ENCODE results near the gene FNBP1. TPM values are rescaled to one million over a fixed set of nuclear protein-coding genes. Genes with fewer than 3 reads are reported as not detected.

Gene FNBP1
- total RNA-seq, 1 donor = 44.4 TPM

GRCh38 chr9:129875181-129875611 lies 167.8 kb downstream of the FNBP1 start:
- no peak for TF ChIP-seq CTCF (IDR thresholded peaks at IDR 0.05; ENCODE audit: insufficient read depth, low read length)
- H3K4me3 ChIP-seq (ENCODE audit: low read depth, low read length) = no peak overlapping the region
- no peak for DNase-seq (ENCODE audit: low read depth)

GRCh38 chr9:129874261-129875101 lies 168.5 kb downstream of the FNBP1 start:
- no peak overlapping the region for H3K4me3 ChIP-seq (ENCODE audit: low read depth, low read length)
- no peak for TF ChIP-seq CTCF (IDR thresholded peaks at IDR 0.05; ENCODE audit: insufficient read depth, low read length)
- no peak for DNase-seq (ENCODE audit: low read depth)

- no peak for TF ChIP-seq CTCF (IDR thresholded peaks at IDR 0.05; ENCODE audit: insufficient read depth, low read length)
- no peak overlapping the region for H3K4me3 ChIP-seq (ENCODE audit: low read depth, low read length)
- no peak for DNase-seq (ENCODE audit: low read depth)
These were observed 169.3 kb downstream of the FNBP1 start for GRCh38 chr9:129873563-129874190.

GRCh38 chr9:129871046-129871445 lies 171.9 kb downstream of the FNBP1 start:
- no peak for DNase-seq (ENCODE audit: low read depth)
- H3K4me3 ChIP-seq (ENCODE audit: low read depth, low read length) = no peak overlapping the region
- no peak for TF ChIP-seq CTCF (IDR thresholded peaks at IDR 0.05; ENCODE audit: insufficient read depth, low read length)

- TF ChIP-seq CTCF (IDR thresholded peaks at IDR 0.05; ENCODE audit: insufficient read depth, low read length) = no peak
- no peak for DNase-seq (ENCODE audit: low read depth)
- H3K4me3 ChIP-seq (ENCODE audit: low read depth, low read length) = no peak overlapping the region
These were observed 173.1 kb downstream of the FNBP1 start for GRCh38 chr9:129869585-129870501.

GRCh38 chr9:129868872-129869486 lies 174.0 kb downstream of the FNBP1 start:
- no peak for DNase-seq (ENCODE audit: low read depth)
- no peak for TF ChIP-seq CTCF (IDR thresholded peaks at IDR 0.05; ENCODE audit: insufficient read depth, low read length)
- no peak overlapping the region for H3K4me3 ChIP-seq (ENCODE audit: low read depth, low read length)
